Left ventricle myocardium superior (tissue), 1 donor: Measurements from ENCODE around the gene SORL1. TPM values are rescaled to one million over a fixed set of nuclear protein-coding genes. Genes with fewer than 3 reads are reported as not detected.

ENCODE experiments used
- total RNA-seq: library from RNA; stranded (reverse); fragmentation: NEBNext Ultra II Directional; extraction: Animal tissue kit (Norgen Biotek cat#: 25700); gene quantifications from one replicate; pipeline ENCODE4 v1.2.1, GENCODE V29; 2021
- donor health status: DM: no; HTN: yes; CAD: no; lungs with severe emphysema.

The SORL1 gene
- total RNA-seq, 1 donor from 2014 or later: 11.9 TPM

Other genes starting within 250 kb of the SORL1 start
- gene SC5D, start 159.5 kb upstream of the SORL1 start, total RNA-seq: 20.7 TPM